ENCODE data around the gene CA6.

The CA6 gene

DNA sequence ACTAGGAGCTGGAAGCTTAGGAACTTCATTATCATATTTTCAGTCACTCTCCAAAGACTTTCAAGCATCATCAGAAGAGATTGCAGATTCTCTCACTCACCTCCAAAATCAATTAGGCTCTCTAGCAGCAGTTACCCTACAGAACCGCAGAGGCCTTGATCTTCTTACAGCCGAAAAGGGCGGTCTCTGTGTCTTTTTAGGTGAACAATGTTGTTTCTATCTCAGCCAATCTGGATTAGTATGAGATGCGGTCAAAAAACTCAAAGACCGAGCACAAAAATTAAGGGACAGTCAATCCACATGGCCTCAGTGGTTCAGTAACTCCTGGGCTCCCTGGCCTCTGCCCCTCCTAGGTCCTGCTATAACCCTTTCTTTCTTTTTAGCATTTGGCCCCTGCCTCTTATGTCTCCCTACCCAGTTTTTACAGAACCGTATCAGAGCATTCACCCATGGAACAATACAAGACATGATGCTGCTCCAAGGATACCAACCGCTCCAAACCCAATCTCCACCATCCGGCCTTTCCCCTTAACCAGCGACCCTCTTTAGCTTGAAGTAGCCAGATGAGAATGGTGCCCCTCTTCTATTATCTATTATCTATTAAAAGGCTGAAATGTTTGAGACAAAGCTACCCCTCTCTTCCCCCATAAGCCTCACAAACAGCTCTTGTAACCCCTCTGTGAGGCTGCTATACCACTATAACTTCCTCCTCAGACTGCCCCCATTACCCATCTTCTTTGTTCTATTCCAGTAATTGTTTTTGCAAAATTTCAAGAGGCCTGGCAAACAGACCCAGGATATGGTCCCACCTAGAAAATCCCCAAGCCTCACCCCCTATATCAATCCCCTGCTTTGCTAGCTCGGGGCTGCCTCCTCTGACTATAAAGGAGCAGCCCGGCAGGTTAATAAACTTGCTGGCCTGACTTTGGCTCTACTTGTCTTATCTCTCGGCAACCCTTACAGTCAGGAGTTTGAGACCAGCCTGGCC, 18.7 kb upstream of the CA6 start:
- no peak for TF ChIP-seq RAD21 (IDR thresholded peaks at IDR 0.05; ENCODE audit: low read depth)
- TF ChIP-seq NFIC (IDR thresholded peaks at IDR 0.05), result no peak
- no peak for TF ChIP-seq TAF1 (IDR thresholded peaks at IDR 0.05; ENCODE audit: low read depth)
- TF ChIP-seq CEBPB (IDR thresholded peaks at IDR 0.05), result no peak
- TF ChIP-seq CREB1 (IDR thresholded peaks at IDR 0.05; ENCODE audit: low read depth), result no peak
- TF ChIP-seq, protein P1, sequence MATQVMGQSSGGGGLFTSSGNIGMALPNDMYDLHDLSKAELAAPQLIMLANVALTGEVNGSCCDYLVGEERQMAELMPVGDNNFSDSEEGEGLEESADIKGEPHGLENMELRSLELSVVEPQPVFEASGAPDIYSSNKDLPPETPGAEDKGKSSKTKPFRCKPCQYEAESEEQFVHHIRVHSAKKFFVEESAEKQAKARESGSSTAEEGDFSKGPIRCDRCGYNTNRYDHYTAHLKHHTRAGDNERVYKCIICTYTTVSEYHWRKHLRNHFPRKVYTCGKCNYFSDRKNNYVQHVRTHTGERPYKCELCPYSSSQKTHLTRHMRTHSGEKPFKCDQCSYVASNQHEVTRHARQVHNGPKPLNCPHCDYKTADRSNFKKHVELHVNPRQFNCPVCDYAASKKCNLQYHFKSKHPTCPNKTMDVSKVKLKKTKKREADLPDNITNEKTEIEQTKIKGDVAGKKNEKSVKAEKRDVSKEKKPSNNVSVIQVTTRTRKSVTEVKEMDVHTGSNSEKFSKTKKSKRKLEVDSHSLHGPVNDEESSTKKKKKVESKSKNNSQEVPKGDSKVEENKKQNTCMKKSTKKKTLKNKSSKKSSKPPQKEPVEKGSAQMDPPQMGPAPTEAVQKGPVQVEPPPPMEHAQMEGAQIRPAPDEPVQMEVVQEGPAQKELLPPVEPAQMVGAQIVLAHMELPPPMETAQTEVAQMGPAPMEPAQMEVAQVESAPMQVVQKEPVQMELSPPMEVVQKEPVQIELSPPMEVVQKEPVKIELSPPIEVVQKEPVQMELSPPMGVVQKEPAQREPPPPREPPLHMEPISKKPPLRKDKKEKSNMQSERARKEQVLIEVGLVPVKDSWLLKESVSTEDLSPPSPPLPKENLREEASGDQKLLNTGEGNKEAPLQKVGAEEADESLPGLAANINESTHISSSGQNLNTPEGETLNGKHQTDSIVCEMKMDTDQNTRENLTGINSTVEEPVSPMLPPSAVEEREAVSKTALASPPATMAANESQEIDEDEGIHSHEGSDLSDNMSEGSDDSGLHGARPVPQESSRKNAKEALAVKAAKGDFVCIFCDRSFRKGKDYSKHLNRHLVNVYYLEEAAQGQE (IDR thresholded peaks at IDR 0.05; ENCODE audit: low read depth), result no peak
- no peak for TF ChIP-seq MAX (IDR thresholded peaks at IDR 0.05)
- no peak for TF ChIP-seq EP300 (IDR thresholded peaks at IDR 0.05; ENCODE audit: borderline replicate concordance)
- TF ChIP-seq TEAD4 (IDR thresholded peaks at IDR 0.05), result no peak
- TF ChIP-seq YY1 (IDR thresholded peaks at IDR 0.05; ENCODE audit: low read depth), result no peak
- TF ChIP-seq TCF12 (IDR thresholded peaks at IDR 0.05; ENCODE audit: low read depth), result no peak
- TF ChIP-seq EGR1 (IDR thresholded peaks at IDR 0.05), result no peak
- TF ChIP-seq ZBTB7A (IDR thresholded peaks at IDR 0.05; ENCODE audit: low read depth), result no peak
- TF ChIP-seq USF1 (IDR thresholded peaks at IDR 0.05), result no peak
- TF ChIP-seq FOXM1 (IDR thresholded peaks at IDR 0.05; ENCODE audit: borderline replicate concordance, low read depth), result no peak

GRCh38 chr1:8930116-8930515, 15.6 kb upstream of the CA6 start:
- TF ChIP-seq NFIC (IDR thresholded peaks at IDR 0.05) (no peak), ZBTB7A (IDR thresholded peaks at IDR 0.05; ENCODE audit: low read depth) (no peak), YY1 (IDR thresholded peaks at IDR 0.05; ENCODE audit: low read depth) (no peak), EP300 (IDR thresholded peaks at IDR 0.05; ENCODE audit: borderline replicate concordance) (no peak), FOXM1 (IDR thresholded peaks at IDR 0.05; ENCODE audit: borderline replicate concordance, low read depth) (no peak)

- no peak for TF ChIP-seq EGR1 (IDR thresholded peaks at IDR 0.05)
- no peak for TF ChIP-seq CREB1 (IDR thresholded peaks at IDR 0.05; ENCODE audit: low read depth)
- TF ChIP-seq EP300 (IDR thresholded peaks at IDR 0.05; ENCODE audit: borderline replicate concordance), result no peak
- TF ChIP-seq FOXM1 (IDR thresholded peaks at IDR 0.05; ENCODE audit: borderline replicate concordance, low read depth), result no peak
- no peak for TF ChIP-seq TAF1 (IDR thresholded peaks at IDR 0.05; ENCODE audit: low read depth)
- no peak for TF ChIP-seq NFIC (IDR thresholded peaks at IDR 0.05)
- TF ChIP-seq TCF12 (IDR thresholded peaks at IDR 0.05; ENCODE audit: low read depth), result no peak
- TF ChIP-seq RAD21 (IDR thresholded peaks at IDR 0.05; ENCODE audit: low read depth), result no peak
- TF ChIP-seq TEAD4 (IDR thresholded peaks at IDR 0.05), result no peak
- TF ChIP-seq YY1 (IDR thresholded peaks at IDR 0.05; ENCODE audit: low read depth), result no peak
- TF ChIP-seq ZBTB7A (IDR thresholded peaks at IDR 0.05; ENCODE audit: low read depth), result no peak
- no peak for TF ChIP-seq CEBPB (IDR thresholded peaks at IDR 0.05)
- TF ChIP-seq USF1 (IDR thresholded peaks at IDR 0.05), result no peak
- TF ChIP-seq, protein P1 (IDR thresholded peaks at IDR 0.05; ENCODE audit: low read depth), result no peak
- no peak for TF ChIP-seq MAX (IDR thresholded peaks at IDR 0.05)
These were observed 8.0 kb upstream of the CA6 start for GRCh38 chr1:8937701-8938100.

GRCh38 chr1:8938232-8938999, 7.3 kb upstream of the CA6 start:
- TF ChIP-seq NFIC (IDR thresholded peaks at IDR 0.05) (no peak), TCF12 (IDR thresholded peaks at IDR 0.05; ENCODE audit: low read depth) (no peak), TAF1 (IDR thresholded peaks at IDR 0.05; ENCODE audit: low read depth) (no peak), MAX (IDR thresholded peaks at IDR 0.05) (no peak), EP300 (IDR thresholded peaks at IDR 0.05; ENCODE audit: borderline replicate concordance) (no peak), RAD21 (IDR thresholded peaks at IDR 0.05; ENCODE audit: low read depth) (no peak), USF1 (IDR thresholded peaks at IDR 0.05) (no peak)
